NCI-H226 (cell line): ENCODE data around the gene RASA3.
"Not testable (repeated sequence)": the region's sequence is repeated elsewhere in the genome, so short reads cannot be mapped to it uniquely, and the experiment has no call there.

Experiments used
- DNase-seq: peaks from one replicate; pipeline ENCODE4 v3.0.0-alpha.2; 2015

Gene RASA3

DNA sequence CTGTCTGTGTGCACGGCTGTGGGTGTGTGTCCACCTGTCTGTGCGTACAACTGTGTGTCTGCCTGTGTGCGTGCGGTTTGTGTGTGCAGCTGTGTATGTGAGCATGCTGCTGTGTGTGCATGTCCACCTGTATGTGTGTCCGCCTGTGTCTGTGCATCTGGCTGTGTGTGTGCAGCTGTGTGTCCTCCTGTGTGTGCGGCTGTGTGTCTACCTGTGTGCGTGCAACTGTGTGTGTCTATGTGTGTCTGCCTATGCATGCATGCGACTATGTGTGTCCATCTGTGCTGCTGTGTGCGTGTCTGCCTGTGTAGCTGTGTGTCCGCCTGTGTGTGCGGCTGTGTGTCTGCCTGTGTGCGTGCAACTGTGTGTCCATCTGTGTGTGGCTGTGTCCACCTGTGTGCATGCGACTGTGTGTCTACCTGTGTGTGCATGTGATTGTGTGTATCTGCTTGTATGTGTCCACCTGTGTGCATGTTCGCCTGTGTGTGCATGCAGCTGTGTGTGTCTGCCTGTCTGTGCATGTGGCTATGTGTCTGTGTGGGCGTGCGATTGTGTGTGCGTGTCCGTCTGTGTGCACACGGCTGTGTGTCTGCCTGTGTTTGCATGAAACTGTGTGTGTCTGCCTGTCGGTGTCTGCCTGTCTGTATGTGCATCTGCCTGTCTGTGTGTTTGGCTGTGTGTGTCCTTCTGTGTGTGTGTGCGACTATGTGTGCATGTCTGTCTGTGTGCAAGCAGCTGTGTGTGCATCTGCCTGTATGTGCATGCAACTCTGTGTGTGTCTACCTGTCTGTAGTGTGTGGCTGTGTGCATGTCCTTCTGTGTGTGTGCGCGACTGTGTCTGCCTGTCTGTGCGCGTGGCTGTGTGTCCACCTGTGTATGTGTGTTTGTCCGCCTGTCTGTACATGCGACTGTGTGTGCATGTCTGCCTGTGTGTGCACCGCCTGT lies 101.5 kb downstream of the RASA3 start:
- DNase-seq = no peak

GRCh38 chr13:114029866-114030625 lies 102.4 kb downstream of the RASA3 start:
- DNase-seq = no peak

- no peak for DNase-seq
Measured at GRCh38 chr13:114027826-114028225, 104.6 kb downstream of the RASA3 start.

DNA sequence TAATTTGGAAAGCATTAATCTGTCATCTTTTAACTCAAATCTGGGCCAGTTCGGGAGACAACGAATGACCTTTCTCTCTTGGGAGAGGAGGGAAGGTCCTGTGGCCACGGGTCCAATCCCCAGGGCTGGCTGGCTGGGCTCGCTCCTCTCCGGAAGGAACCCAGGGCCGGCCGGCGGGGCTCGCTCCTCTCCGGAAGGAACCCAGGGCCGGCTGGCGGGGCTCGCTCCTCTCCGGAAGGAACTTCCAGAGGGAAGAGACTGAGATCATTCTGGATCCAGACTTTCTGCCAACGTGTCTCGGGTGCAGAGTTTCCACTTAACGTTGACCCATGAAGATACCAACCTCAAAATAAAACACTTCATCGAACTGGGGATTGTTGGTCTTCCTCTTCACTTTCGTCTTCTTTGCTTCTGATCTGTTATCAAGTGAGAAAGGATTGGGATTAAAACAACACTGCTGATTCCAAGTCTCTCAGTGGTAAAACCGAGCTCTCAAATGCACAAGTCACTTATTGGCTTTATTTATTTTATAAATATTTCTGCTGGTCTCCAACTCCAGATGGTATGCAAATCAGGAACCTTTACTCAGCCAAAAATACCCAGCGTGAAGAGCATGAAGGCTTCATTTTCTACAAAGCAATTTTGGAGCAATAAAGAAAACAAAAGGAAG lies 105.2 kb downstream of the RASA3 start:
- no peak for DNase-seq

DNA sequence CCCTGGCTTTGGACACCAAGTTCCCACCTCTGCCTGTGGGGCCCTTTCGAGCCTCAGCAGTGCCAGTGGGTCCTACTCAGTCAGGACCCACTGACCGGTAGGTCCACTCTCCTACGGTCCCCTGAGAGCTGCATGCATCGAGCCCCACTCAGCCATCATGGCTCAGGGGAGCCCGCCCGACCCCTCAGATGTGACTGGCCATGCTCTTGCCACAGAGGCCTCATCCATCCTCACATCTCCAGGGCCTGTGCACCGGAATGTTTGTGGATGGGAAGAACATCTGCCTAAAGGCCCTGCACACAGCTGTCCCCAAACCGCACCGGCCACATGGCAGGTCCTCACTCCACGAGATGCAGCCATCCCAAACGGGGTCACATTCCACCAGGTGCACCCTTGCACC lies 105.9 kb downstream of the RASA3 start:
- DNase-seq = no peak

- DNase-seq = no peak
Measured at GRCh38 chr13:114025714-114026431, 106.5 kb downstream of the RASA3 start.

- no peak for DNase-seq
Measured at GRCh38 chr13:114025405-114025713, 107.1 kb downstream of the RASA3 start.

DNA sequence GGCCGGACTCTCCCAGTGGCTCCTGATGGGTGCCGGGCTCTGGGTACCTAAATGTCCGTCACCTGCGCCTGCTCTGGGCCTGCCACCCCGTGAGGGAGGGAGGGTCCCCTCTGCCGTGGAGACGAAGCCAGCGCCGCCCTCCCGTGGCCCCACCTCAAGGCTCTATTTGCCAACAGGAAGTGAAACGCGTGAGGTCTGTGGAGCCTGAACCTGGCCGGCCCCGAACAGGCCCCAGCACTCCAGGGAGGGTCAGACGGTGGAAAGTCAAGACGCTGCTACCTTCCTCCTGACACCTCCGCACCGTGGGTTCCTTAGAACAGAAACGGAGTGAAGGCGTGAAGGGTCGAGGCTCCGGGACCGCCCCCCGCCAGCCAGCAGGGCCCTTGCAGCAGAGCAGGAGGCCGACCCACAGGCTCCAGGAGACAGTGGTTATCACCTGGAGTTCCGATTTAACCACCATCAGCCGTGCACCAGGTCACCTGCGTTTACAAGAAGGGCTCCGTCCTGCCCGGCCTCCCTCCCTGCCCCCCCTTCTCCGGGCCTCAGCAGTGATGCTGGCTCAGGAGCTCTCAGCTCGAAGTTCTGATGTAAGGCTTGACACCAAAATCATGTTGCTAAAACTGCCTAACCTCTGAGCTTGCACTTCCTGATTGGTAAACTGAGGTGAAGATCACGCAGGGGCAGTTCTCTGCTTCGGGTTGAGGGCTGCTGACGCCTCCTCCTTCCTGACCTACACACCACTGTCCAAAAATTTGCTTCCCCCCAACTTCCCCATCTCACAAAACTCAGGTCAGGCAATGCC lies 107.6 kb downstream of the RASA3 start:
- no peak for DNase-seq

- DNase-seq = no peak
Measured at GRCh38 chr13:114023716-114024602, 108.5 kb downstream of the RASA3 start.

GRCh38 chr13:114022876-114023275 lies 109.5 kb downstream of the RASA3 start:
- no peak for DNase-seq

DNA sequence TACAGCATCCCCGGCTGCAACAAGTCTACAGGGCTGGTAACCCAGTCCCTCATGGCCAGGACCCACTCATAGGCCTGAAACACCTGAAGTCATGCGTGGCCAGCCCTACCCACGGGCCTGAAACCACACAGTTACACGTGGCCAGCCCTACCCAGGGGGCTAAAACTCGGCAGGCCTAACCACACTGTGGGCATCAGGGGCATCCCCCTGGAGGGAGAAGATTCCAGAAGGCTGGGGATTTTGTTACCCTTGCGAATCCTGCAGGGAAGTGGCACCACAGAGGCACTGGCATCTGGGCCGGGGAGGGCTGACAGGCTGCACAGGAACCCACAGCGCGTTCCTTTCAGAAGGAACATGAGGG lies 110.1 kb downstream of the RASA3 start:
- no peak for DNase-seq

- DNase-seq = no peak
Measured at GRCh38 chr13:114021464-114022308, 110.7 kb downstream of the RASA3 start.

DNA sequence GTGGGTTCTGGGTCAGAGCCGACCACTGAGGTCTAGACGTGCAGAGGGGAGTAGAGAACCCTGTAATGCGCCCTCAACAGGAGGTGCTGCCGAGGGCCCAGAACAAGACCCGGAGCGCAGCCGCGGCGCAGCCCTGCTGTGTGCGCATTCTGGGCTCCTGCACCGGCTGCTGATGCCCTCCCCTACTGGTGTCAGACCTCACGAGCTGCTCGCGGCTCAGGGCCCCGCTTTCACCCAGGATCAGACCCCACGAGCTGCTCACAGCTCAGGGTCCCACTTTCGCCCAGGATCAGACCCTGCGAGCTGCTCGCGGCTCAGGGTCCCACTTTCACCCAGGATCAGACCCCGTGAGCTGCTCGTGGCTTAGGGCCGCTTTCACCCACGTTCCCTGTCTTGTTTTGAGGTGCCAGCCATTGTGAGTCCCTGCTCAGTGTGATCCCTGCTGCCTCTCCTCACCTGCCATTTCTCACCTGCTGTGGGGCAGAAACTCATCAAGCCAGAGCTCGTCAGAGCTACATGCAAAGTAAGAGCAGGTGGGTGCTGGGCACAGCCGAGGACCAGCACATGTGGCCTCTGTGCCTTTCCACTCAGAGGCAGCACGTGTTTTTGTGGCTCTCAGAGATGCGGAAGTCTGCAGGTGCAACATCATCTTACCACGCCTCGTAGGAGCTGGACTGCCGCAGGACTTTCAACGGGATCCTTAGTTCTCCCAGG lies 111.5 kb downstream of the RASA3 start:
- no peak for DNase-seq

GRCh38 chr13:114020134-114020533 lies 112.3 kb downstream of the RASA3 start:
- DNase-seq = not testable (repeated sequence)

DNA sequence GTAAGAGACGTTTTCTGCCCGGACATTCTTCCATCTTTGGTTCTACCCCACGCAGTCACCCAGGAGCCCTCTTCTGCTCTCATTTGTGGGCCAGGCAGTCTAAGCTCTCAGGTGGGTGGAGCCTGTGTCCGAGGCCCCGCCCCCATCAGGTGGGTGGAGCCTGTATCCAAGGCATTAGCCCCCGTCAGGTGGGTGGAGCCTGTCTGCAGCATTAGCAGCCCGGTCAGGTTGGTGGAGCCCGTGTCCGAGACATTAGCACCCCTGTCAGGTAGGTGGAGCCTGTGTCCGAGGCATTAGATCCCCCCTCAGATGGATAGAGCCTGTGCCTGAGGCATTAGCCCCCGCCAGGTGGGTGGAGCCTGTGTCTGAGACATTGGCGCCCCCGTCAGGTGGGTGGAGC lies 113.1 kb downstream of the RASA3 start:
- peak; percentile 6 for DNase-seq

GRCh38 chr13:114018461-114019055 lies 113.9 kb downstream of the RASA3 start:
- DNase-seq = no peak

- DNase-seq = no peak
Measured at GRCh38 chr13:114017966-114018365, 114.5 kb downstream of the RASA3 start.

DNA sequence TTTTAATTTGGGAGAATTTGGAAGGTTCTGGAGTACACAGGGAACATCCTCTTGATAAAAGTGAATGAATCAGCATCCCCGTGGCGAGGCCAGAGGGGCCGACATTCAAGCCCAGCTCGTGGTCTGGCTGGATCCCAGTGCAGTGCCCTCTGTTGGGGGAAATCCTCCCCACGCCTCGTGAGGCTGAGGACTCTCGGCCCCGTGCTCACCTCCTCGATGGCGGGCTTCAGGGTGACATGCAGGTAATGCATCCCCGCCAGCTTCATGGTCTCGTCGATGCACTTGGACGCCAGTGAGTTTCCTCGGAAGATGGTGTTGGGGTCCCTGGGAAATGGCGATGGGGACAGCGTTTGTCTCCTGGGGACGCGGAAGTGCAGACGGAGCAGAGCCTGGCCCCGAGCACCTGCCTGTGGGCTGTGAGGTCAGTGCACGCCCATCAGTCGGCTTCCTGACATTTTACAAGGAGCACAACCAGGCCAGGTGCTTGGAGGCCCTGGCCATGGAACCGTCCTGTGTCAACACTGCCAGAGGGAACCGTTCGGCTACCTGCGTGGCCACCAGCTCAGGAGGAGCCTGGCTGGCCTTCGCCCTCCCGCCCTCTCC lies 115.3 kb downstream of the RASA3 start:
- DNase-seq = peak; percentile 11
